K562 (cell line): ENCODE data around the gene RAB7A. TPM values are rescaled to one million over a fixed set of nuclear protein-coding genes. Genes with fewer than 3 reads are reported as not detected.

ENCODE experiments used
- ATAC-seq: fragments of 200-7000 bp; cut with Tn5 transposase; 3 replicates; pipeline ENCODE4 v1.9.1; 2020; ENCODE audit warnings: moderate library complexity
- BruUV-seq: library from RNA; stranded (reverse); fragments of 400-500 nt; replicated peaks from 2 replicates; lab custom pipeline; 2021; lab: Mats Ljungman, UMichigan
- CTCF ChIA-PET: fragments of 300-600 bp; formaldehyde crosslinking; extraction: SDS; loops from one replicate; lab custom pipeline; 2021; ENCODE audit warnings: low intra/inter-chr PET ratio; lab: Yijun Ruan, JAX
- POLR2A ChIA-PET: fragments of 300-600, 350-650 bp; sonication (Branson Sonifier 250); formaldehyde crosslinking; extraction: SDS; loops from one replicate; lab custom pipeline; 2021; ENCODE audit warnings: antibody characterized with exemption, inconsistent platforms; lab: Yijun Ruan, JAX
- DNase-seq, 4 experiments: peaks; one replicate each; pipeline versions ENCODE4 v3.0.0 to v3.0.0-alpha.2; 2011 to 2018; ENCODE audit warnings: low spot score in 3 of 4, mixed read lengths in 3 of 4; ENCODE audit errors: extremely low read depth in 1 of 4
- FAIRE-seq: peaks from 2 replicates; lab custom pipeline; 2011; peaks lifted over from hg19 to GRCh38; lab: Jason Lieb, UNC
- H2AFZ ChIP-seq: 2 replicates; pipeline ENCODE4 v1.6.0; 2011; ENCODE audit warnings: low read depth, low read length, control low read depth, inconsistent platforms
- H3K27ac ChIP-seq: fragments of 200-600 bp; 3 replicates; pipeline ENCODE4 v1.8.0; 2011; ENCODE audit warnings: low read depth, mild to moderate bottlenecking, control low read depth, inconsistent platforms, low read length, moderate library complexity, mixed read lengths; ENCODE audit errors: extremely low read depth
- H3K27me3 ChIP-seq, 2 experiments: fragments of 300-600 bp in 1 of 2; 2 replicates in 1 of 2; 3 replicates in 1 of 2; pipeline versions ENCODE4 v1.6.0 to v1.8.0; 2011; ENCODE audit warnings: inconsistent platforms in 2 of 2, low read length in 2 of 2, mild to moderate bottlenecking in 1 of 2, mixed read lengths in 1 of 2, moderate library complexity in 1 of 2; ENCODE audit not compliant: control insufficient read depth in 2 of 2, insufficient read depth in 2 of 2
- H3K36me3 ChIP-seq: fragments of 300-600 bp; 3 replicates; pipeline ENCODE4 v1.8.0; 2011; ENCODE audit warnings: mild to moderate bottlenecking, low read length, inconsistent platforms; ENCODE audit not compliant: control insufficient read depth, insufficient read depth
- H3K4me1 ChIP-seq, 2 experiments: fragments of 200-600 bp in 1 of 2; replicated peaks in 1 of 2; 2 replicates in 1 of 2; 3 replicates in 1 of 2; pipeline versions ENCODE4 v1.5.1 to v1.8.0; 2011; ENCODE audit warnings: inconsistent platforms in 2 of 2, low read length in 2 of 2, mild to moderate bottlenecking in 1 of 2, mixed read lengths in 1 of 2, moderate library complexity in 1 of 2; ENCODE audit not compliant: control insufficient read depth in 2 of 2, insufficient read depth in 2 of 2
- H3K4me2 ChIP-seq: 2 replicates; pipeline ENCODE4 v1.6.1; 2011; ENCODE audit warnings: low read length, control low read depth, inconsistent platforms, mixed read lengths; ENCODE audit not compliant: insufficient read depth
- H3K4me3 ChIP-seq: fragments of 200-600 bp; sonication (generic), shearing (Covaris generic); 2 replicates; pipeline ENCODE4 v1.5.1; 2016; ENCODE audit warnings: control low read depth, inconsistent platforms
- H3K79me2 ChIP-seq: fragments of 200-600 bp; 3 replicates; pipeline ENCODE4 v1.8.0; 2011; ENCODE audit warnings: low read length, inconsistent platforms; ENCODE audit not compliant: control insufficient read depth, insufficient read depth
- H3K9ac ChIP-seq, 2 experiments: 2 replicates each; pipeline versions ENCODE4 v1.6.0 to v1.6.1; 2011; ENCODE audit warnings: low read depth in 2 of 2, low read length in 2 of 2, control low read depth in 1 of 2, inconsistent platforms in 1 of 2, mild to moderate bottlenecking in 1 of 2, mixed read lengths in 1 of 2; ENCODE audit not compliant: insufficient read depth in 1 of 2
- H3K9me1 ChIP-seq: one replicate; pipeline ENCODE4 v1.6.0; 2011; ENCODE audit warnings: inconsistent platforms, mild to moderate bottlenecking, low read length, moderate library complexity; ENCODE audit not compliant: control insufficient read depth, insufficient read depth
- H3K9me3 ChIP-seq: replicated peaks from 2 replicates; pipeline ENCODE4 v1.5.1; 2011; ENCODE audit warnings: low read depth, low read length, inconsistent platforms; ENCODE audit not compliant: control insufficient read depth, insufficient read depth
- H4K20me1 ChIP-seq: replicated peaks from 2 replicates; pipeline ENCODE4 v1.6.1; 2011; ENCODE audit warnings: low read length, inconsistent platforms, mixed read lengths; ENCODE audit not compliant: control insufficient read depth, insufficient read depth
- ARID1B ChIP-seq: fragments of 450-650 bp; IDR thresholded peaks from 2 replicates; pipeline ENCODE4 v1.6.1; 2016; ENCODE audit warnings: antibody characterized with exemption, mild to moderate bottlenecking, inconsistent platforms
- ATF2 ChIP-seq: sonication (generic); formaldehyde crosslinking; IDR thresholded peaks from 2 replicates; pipeline ENCODE4 v1.8.1; 2022; ENCODE audit warnings: missing genetic modification reagents
- CBFA2T3 ChIP-seq: fragments of 450-650 bp; IDR thresholded peaks from 2 replicates; pipeline ENCODE4 v1.6.1; 2017
- ELF4 ChIP-seq: fragments of 450-650 bp; formaldehyde crosslinking; IDR thresholded peaks from 2 replicates; pipeline ENCODE4 v1.4.0; 2022; ENCODE audit warnings: missing genetic modification characterization
- MCM3 ChIP-seq: fragments of 450-650 bp; IDR thresholded peaks from 2 replicates; pipeline ENCODE4 v1.6.1; 2016
- NCOA6 ChIP-seq: fragments of 450-650 bp; IDR thresholded peaks from 2 replicates; pipeline ENCODE4 v1.6.1; 2017; ENCODE audit warnings: mild to moderate bottlenecking
- PHB ChIP-seq: fragments of 250-450 bp; sonication (Bioruptor Pico); IDR thresholded peaks from 2 replicates; pipeline ENCODE4 v1.5.0; 2021
- RAD21 ChIP-seq, 2 experiments: fragments of 250-450 bp in 1 of 2; fragments of 450-650 bp in 1 of 2; sonication (Bioruptor Pico) in 1 of 2; formaldehyde crosslinking in 1 of 2; IDR thresholded peaks in 1 of 2; conservative IDR thresholded peaks in 1 of 2; 2 replicates each; pipeline versions ENCODE4 v1.4.0 to v1.8.0; 2020 to 2022; ENCODE audit warnings: mild to moderate bottlenecking in 2 of 2, moderate library complexity in 1 of 2
- RCOR1 ChIP-seq, 2 experiments: IDR thresholded peaks; 2 replicates each; pipeline ENCODE4 v1.6.1; 2012; ENCODE audit warnings: low read depth in 2 of 2, low read length in 2 of 2, borderline replicate concordance in 1 of 2, improper control_type of control experiment in 1 of 2
- RHOXF2B ChIP-seq: fragments of 250-450 bp; sonication (Bioruptor Pico); conservative IDR thresholded peaks from 2 replicates; pipeline ENCODE4 v1.5.1; 2021
- TCF3 ChIP-seq: sonication (generic); formaldehyde crosslinking; IDR thresholded peaks from 2 replicates; pipeline ENCODE4 v1.4.0; 2020; ENCODE audit warnings: mild to moderate bottlenecking, missing genetic modification reagents
- ZBTB8A ChIP-seq: fragments of 450-650 bp; IDR thresholded peaks from 2 replicates; pipeline ENCODE4 v1.6.1; 2018; ENCODE audit warnings: mild to moderate bottlenecking, moderate library complexity; ENCODE audit not compliant: partially characterized antibody
- ZNF696 ChIP-seq: fragments of 250-450 bp; sonication (Bioruptor Pico); conservative IDR thresholded peaks from 2 replicates; pipeline ENCODE4 v1.4.0; 2020; ENCODE audit warnings: mild to moderate bottlenecking, moderate library complexity
- WGBS: fragments of 100-300 bp; shearing (Covaris generic); methylation state at CpG from one replicate; pipeline ENCODE4 v1.1.6; 2016; ENCODE audit warnings: low coverage, mixed read lengths; ENCODE audit not compliant: insufficient coverage; ENCODE audit errors: missing lambda C conversion rate; 5-methylcytosine and 5-hydroxymethylcytosine counted together
- in situ Hi-C: fragments of 300-500 bp; cut with MboI; formaldehyde crosslinking; loops from 4 replicates; pipeline ENCODE4 v1.15.0; 2018; ENCODE audit warnings: inconsistent platforms, mixed read lengths
- intact Hi-C: fragments of 100-400 bp; cut with micrococcal nuclease; formaldehyde crosslinking; loops from 2 replicates; pipeline ENCODE4 v1.14.2; 2022
- polyA plus RNA-seq, 8 experiments: library from polyadenylated mRNA; depleted of rRNA in 4 of 8; stranded (reverse) in 5 of 8; unstranded in 3 of 8; fragments of >200 nt; fragmentation: Nextera tagmentation in 2 of 8; fragmentation: Illumina TruSeq in 1 of 8; extraction: Ambion mirVana in 2 of 8; extraction: Trizol in 1 of 8; gene quantifications; 2 replicates each; pipeline versions ENCODE4 v1.2.1 to v1.2.3, GENCODE V29; 2011 to 2014; ENCODE audit warnings: inconsistent platforms in 1 of 8, missing spikeins in 1 of 8
- total RNA-seq, 7 experiments: library from RNA; depleted of rRNA in 6 of 7; stranded (reverse); fragments of >200 nt in 6 of 7; fragmentation: Illumina TruSeq in 2 of 7; extraction: Trizol in 2 of 7; gene quantifications; 2 replicates each; pipeline versions ENCODE4 v1.2.1 to v1.2.3, GENCODE V29; 2011 to 2021; ENCODE audit warnings: low replicate concordance in 1 of 7
- TF ChIP-seq, protein P1 (sequence below): sonication (generic); formaldehyde crosslinking; IDR thresholded peaks from 2 replicates; pipeline ENCODE4 v1.8.0; 2022; ENCODE audit warnings: missing genetic modification reagents, mild to moderate bottlenecking, borderline replicate concordance
- TF ChIP-seq, protein P2 (sequence below): sonication (generic); formaldehyde crosslinking; IDR thresholded peaks from 2 replicates; pipeline ENCODE4 v1.8.1; 2023; ENCODE audit warnings: mild to moderate bottlenecking, missing genetic modification reagents

RAB7A gene
- total and polyA plus RNA-seq, 9 of the 15 experiments (the other 6 are each of a cell fraction or from before 2014, with no cell fraction given), result 30.9 to 204 (median 72.8) TPM

GRCh38 chr3:128703561-128703960 lies 22.4 kb upstream of the RAB7A start:
- FAIRE-seq (no peak), DNase-seq (no peak), ATAC-seq (no peak)
- H3K4me1 ChIP-seq, result no peaks in the 10 kb centered on the region; a peak in 2 of 5 replicates
- ChIA-PET CTCF (no interaction called here), POLR2A (interaction anchor here (0.6 to 1.0 kb wide), 2 partner anchors 23 to 97 kb away, joined by 5 to 10 read pairs; no protein-coding TSS in a partner anchor)
- no peak overlapping the region for H3K9ac ChIP-seq
- BruUV-seq, result no TSS peak
- in situ Hi-C loops (no loop called here), intact Hi-C loops (no loop called here)
- no peaks in the 10 kb centered on the region for H3K36me3 ChIP-seq
- TF ChIP-seq ZBTB8A, result no peak
- no peak for TF ChIP-seq RCOR1 (IDR thresholded peaks at IDR 0.05; ENCODE audit: borderline replicate concordance in 1 of 2, low read depth in 2 of 2, low read length in 2 of 2)
- no peak for TF ChIP-seq ATF2 (CRISPR knock-in tag)
- TF ChIP-seq, protein P1, sequence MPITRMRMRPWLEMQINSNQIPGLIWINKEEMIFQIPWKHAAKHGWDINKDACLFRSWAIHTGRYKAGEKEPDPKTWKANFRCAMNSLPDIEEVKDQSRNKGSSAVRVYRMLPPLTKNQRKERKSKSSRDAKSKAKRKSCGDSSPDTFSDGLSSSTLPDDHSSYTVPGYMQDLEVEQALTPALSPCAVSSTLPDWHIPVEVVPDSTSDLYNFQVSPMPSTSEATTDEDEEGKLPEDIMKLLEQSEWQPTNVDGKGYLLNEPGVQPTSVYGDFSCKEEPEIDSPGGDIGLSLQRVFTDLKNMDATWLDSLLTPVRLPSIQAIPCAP, result no peak
- no peak for TF ChIP-seq CBFA2T3
- TF ChIP-seq TCF3 (CRISPR knock-in tag), result no peak
- no peak for TF ChIP-seq NCOA6
- TF ChIP-seq MCM3, result no peak
- TF ChIP-seq ELF4 (CRISPR knock-in tag), result no peak
- TF ChIP-seq, protein P2, sequence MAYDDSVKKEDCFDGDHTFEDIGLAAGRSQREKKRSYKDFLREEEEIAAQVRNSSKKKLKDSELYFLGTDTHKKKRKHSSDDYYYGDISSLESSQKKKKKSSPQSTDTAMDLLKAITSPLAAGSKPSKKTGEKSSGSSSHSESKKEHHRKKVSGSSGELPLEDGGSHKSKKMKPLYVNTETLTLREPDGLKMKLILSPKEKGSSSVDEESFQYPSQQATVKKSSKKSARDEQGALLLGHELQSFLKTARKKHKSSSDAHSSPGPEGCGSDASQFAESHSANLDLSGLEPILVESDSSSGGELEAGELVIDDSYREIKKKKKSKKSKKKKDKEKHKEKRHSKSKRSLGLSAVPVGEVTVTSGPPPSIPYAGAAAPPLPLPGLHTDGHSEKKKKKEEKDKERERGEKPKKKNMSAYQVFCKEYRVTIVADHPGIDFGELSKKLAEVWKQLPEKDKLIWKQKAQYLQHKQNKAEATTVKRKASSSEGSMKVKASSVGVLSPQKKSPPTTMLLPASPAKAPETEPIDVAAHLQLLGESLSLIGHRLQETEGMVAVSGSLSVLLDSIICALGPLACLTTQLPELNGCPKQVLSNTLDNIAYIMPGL (CRISPR knock-in tag), result no peak
- TF ChIP-seq PHB (CRISPR knock-in tag), result no peak
- no peak for TF ChIP-seq RAD21 (CRISPR knock-in tag; conservative IDR thresholded peaks at IDR 0.05 in 1 of 2, IDR thresholded peaks at IDR 0.05 in 1 of 2)
- TF ChIP-seq RHOXF2B (CRISPR knock-in tag), result no peak
- TF ChIP-seq ARID1B, result no peak
- TF ChIP-seq ZNF696 (CRISPR knock-in tag), result no peak
- no peak overlapping the region for H3K4me3 ChIP-seq
- H3K79me2 ChIP-seq, result no peaks in the 10 kb centered on the region
- H3K27ac ChIP-seq, result no peak overlapping the region
- no peaks in the 10 kb centered on the region for H4K20me1 ChIP-seq
- WGBS, result 36% methylated on average over 5 of the region's 5 CpGs
- H3K9me3 ChIP-seq, result no peaks in the 10 kb centered on the region
- H2AFZ ChIP-seq, result no peak overlapping the region
- no peaks in the 10 kb centered on the region for H3K27me3 ChIP-seq
- no peak overlapping the region for H3K4me2 ChIP-seq
- H3K9me1 ChIP-seq, result no peaks in the 10 kb centered on the region
